GM12865 (cell line): ENCODE measurements around the gene ICAM4.

ENCODE experiments used
- DNase-seq: peaks from one replicate; pipeline ENCODE4 v3.0.0; 2010; ENCODE audit warnings: low read depth
- H3K4me3 ChIP-seq: 2 replicates; pipeline ENCODE4 v1.5.1; 2011; ENCODE audit warnings: mild to moderate bottlenecking, low read depth, low read length, control low read depth
- CTCF ChIP-seq: IDR thresholded peaks from 2 replicates; pipeline ENCODE4 v1.5.1; 2011; ENCODE audit warnings: low read length, control low read depth, low read depth, inconsistent platforms; ENCODE audit not compliant: insufficient read depth; ENCODE audit errors: missing control alignments

Gene ICAM4

GRCh38 chr19:10292206-10292788, 5.5 kb downstream of the ICAM4 start:
- H3K4me3 ChIP-seq: peak overlapping the region; percentile 75
- no peak for TF ChIP-seq CTCF
- DNase-seq: peak; percentile 95

- H3K4me3 ChIP-seq: peak overlapping the region; percentile 37
- no peak for DNase-seq
- no peak for TF ChIP-seq CTCF
These were observed 6.3 kb downstream of the ICAM4 start for GRCh38 chr19:10292789-10293636.

GRCh38 chr19:10293637-10294367, 7.0 kb downstream of the ICAM4 start:
- no peak for TF ChIP-seq CTCF
- H3K4me3 ChIP-seq: no peak overlapping the region
- no peak for DNase-seq

GRCh38 chr19:10294368-10294697, 7.6 kb downstream of the ICAM4 start:
- TF ChIP-seq CTCF: no peak
- no peak for DNase-seq
- H3K4me3 ChIP-seq: no peak overlapping the region

- peak; percentile 8 for TF ChIP-seq CTCF
- H3K4me3 ChIP-seq: peak overlapping the region; percentile 52
- DNase-seq: peak; percentile 84
These were observed 8.6 kb downstream of the ICAM4 start for GRCh38 chr19:10295305-10295846.

- DNase-seq: no peak
- TF ChIP-seq CTCF: no peak
- peak overlapping the region; percentile 52 for H3K4me3 ChIP-seq
These were observed 9.3 kb downstream of the ICAM4 start for GRCh38 chr19:10295847-10296591.
